Activated T-cell treated with anti-CD3 and anti-CD28 coated beads for 4 hours (primary cell): ENCODE measurements around the gene SMAD5.

Experiments
- DNase-seq: peaks from one replicate; pipeline ENCODE4 v3.0.0-alpha.2; 2020

SMAD5 gene

GRCh38 chr5:136228136-136228757, 95.6 kb downstream of the SMAD5 start:
- DNase-seq = no peak

- DNase-seq = no peak
Observed at GRCh38 chr5:136230176-136230575, 97.5 kb downstream of the SMAD5 start.

- no peak for DNase-seq
Observed at GRCh38 chr5:136232316-136232715, 99.7 kb downstream of the SMAD5 start.
